Stomach (tissue), 9 donors: Measurements from ENCODE around the gene ARHGEF25. TPM values are rescaled to one million over a fixed set of nuclear protein-coding genes. Genes with fewer than 3 reads are reported as not detected.

Source experiments
- DNase-seq, 2 donors: peaks; one replicate each; pipeline versions ENCODE4 v3.0.0 to v3.0.0-alpha.2; 2013 to 2019
- H3K27ac ChIP-seq, 5 donors: fragments of 200-600 bp in 4 of 5; sonication (generic) in 4 of 5; one replicate each; pipeline ENCODE4 v1.5.1; 2013 to 2019; ENCODE audit warnings: mild to moderate bottlenecking in 1 of 5, moderate library complexity in 1 of 5
- H3K27me3 ChIP-seq, 3 donors: fragments of 200-600 bp; sonication (generic); one replicate each; pipeline ENCODE4 v1.5.1; 2017 to 2019; ENCODE audit warnings: mixed run types in 1 of 3
- H3K36me3 ChIP-seq, 4 donors: fragments of 200-600 bp; sonication (generic); 1 replicate in 3 of 4; 2 replicates in 1 of 4; pipeline ENCODE4 v1.5.1; 2016 to 2019
- H3K4me1 ChIP-seq, 4 donors: fragments of 200-600 bp; sonication (generic); one replicate each; pipeline ENCODE4 v1.5.1; 2016 to 2019
- H3K4me3 ChIP-seq, 4 donors: fragments of 200-600 bp; sonication (generic) in 3 of 4; one replicate each; pipeline ENCODE4 v1.5.1; 2016 to 2019; ENCODE audit warnings: mild to moderate bottlenecking in 1 of 4
- H3K9me3 ChIP-seq, 4 donors: fragments of 200-600 bp; sonication (generic); one replicate each; pipeline ENCODE4 v1.5.1; 2016 to 2019
- EP300 ChIP-seq: sonication (generic); formaldehyde crosslinking; IDR thresholded peaks from one replicate; pipeline ENCODE4 v1.6.1; 2017; ENCODE audit warnings: antibody characterized with exemption
- POLR2A ChIP-seq, 4 donors: fragments of 450-650 bp; IDR thresholded peaks; one replicate each; pipeline ENCODE4 v1.6.1; 2016; ENCODE audit warnings: antibody characterized with exemption in 4 of 4, control low read depth in 2 of 4, mild to moderate bottlenecking in 1 of 4, moderate library complexity in 1 of 4
- POLR2AphosphoS5 ChIP-seq, 3 donors: sonication (generic); formaldehyde crosslinking; IDR thresholded peaks; one replicate each; pipeline ENCODE4 v1.6.1; 2016; ENCODE audit warnings: antibody characterized with exemption in 3 of 3
- WGBS, 5 donors: extraction: QIAGEN DNeasy Blood & Tissue Kit in 3 of 5; methylation state at CpG; one replicate each; pipeline versions ENCODE4 v1.1.5 to v1.1.7; 2013 to 2018; 5-methylcytosine and 5-hydroxymethylcytosine counted together
- intact Hi-C: fragments of 100-400 bp; cut with DNase I; formaldehyde crosslinking; loops from one replicate; pipeline ENCODE4 v1.15.1; 2023; ENCODE audit warnings: low total_unique reads
- polyA plus RNA-seq, 3 donors: library from polyadenylated mRNA; stranded (reverse); fragments of 200-250 nt; gene quantifications; one replicate each; pipeline ENCODE4 v1.2.3, GENCODE V29; 2013
- total RNA-seq, 5 donors: library from RNA; depleted of rRNA; stranded (reverse); fragments of >200 nt; gene quantifications; one replicate each; pipeline versions ENCODE4 v1.1.0 to v1.2.3, GENCODE V29; 2014 to 2016
- TF ChIP-seq, protein P1 (sequence below), 7 experiments: fragments of 450-650 bp in 4 of 7; fragments of 200-600 bp in 3 of 7; sonication (generic) in 3 of 7; IDR thresholded peaks; one replicate each; pipeline ENCODE4 v1.5.1; 2016 to 2019; ENCODE audit warnings: antibody characterized with exemption in 7 of 7, control low read depth in 2 of 7, mild to moderate bottlenecking in 1 of 7
- donor health status: healthy with polysubstance abuse.
- donor health status: Bipolar disorder and iron deficiency.
- donor health status: healthy.

Gene ARHGEF25
- total and polyA plus RNA-seq, 8 donors: 18.7 to 220 (median 30.4) TPM

DNA sequence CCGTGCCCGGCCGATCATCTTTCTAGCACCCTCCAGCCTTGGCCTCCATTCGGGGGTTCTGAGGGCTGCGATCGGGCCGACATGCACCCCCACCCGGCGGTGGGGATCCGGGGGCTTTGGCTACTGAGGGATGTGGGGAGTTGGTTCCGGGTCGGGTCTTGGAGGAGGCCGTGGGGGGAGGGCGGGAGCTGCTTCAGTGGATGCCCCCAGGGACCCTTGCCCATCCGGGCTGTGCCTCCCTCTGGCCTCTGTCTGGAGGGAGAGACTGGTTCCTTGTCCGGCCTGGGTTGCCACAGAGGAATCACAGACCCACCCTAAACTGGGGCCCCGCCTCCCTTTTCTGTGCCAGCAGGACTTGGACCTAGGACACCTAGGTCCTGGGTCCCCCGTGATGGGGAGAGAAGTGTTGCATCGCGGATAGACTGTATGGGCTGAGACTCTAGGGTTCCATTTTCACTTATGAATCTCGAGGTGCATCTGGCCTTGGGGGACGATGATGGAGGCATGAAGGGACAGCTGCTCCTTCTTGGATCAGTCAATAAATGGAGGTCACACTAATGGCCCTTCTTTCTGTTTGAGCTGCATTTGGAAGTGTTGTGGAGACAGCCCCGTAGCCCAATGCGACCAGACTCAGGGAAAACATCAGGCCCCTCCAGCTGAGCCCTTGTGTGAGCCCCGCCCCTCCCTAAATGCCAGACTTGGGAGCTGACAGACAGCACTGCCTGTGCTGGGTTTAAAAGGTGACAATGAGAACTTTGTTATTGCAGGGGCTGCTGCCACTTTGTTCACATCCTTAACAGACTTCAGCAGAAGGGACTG lies 6.0 kb upstream of the ARHGEF25 start:
- intact Hi-C loops: no loop called here
- Histone ChIP-seq H3K27ac (peak overlapping the region; percentile 68 to 95 (median 90)), H3K27me3 (peaks cover 0 to 21% (median 2%) of the 10 kb centered on the region in 3 donors), H3K9me3 (no peaks in the 10 kb centered on the region), H3K36me3 (peaks cover 14 to 56% (median 49%) of the 10 kb centered on the region in 4 donors), H3K4me3 (peak overlapping the region; percentile 79 to 89 (median 84)), H3K4me1 (peaks cover 11 to 50% (median 34%) of the 10 kb centered on the region in 4 donors)
- WGBS, 5 donors: 10 to 18% (median 11%) methylated on average over 13 to 25 of the region's 25 CpGs
- TF ChIP-seq EP300 (no peak), POLR2AphosphoS5 (IDR thresholded peaks at IDR 0.05) (peak in 1 of 3 donors; percentile 7)
- DNase-seq: peak in 1 of 2 donors; percentile 55

DNA sequence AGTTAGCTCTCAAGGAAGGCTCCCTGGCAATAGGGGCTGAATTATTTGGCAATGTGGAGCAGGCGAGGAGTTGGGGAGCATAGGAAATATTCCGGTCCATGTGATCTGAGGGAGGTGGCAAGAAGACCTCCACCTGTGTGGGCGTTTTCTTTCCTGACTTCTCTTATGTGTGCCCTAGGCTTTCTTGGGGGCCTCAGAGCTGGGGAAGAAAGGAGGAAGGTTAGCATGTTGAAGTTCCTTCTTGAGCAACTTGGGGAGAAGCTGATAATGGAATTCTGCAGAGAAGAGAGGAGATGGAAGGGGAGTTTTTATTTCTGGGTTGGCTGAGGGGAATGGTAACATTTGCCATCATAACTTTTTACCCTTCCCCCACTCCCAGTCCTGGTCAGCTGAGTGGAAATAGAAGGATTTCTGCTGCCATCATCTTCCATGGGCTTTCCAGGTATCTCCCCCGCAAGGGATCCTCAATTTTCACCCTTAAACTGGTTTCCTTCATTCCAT lies 5.4 kb upstream of the ARHGEF25 start:
- peaks cover 0 to 27% (median 8%) of the 10 kb centered on the region in 3 donors for H3K27me3 ChIP-seq
- intact Hi-C loops: no loop called here
- peaks cover 14 to 56% (median 41%) of the 10 kb centered on the region in 4 donors for H3K4me1 ChIP-seq
- DNase-seq: no peak
- 61 to 85% (median 73%) methylated on average over 4 of the region's 4 CpGs for WGBS, 5 donors
- H3K4me3 ChIP-seq: peak overlapping the region; percentile 79 to 89 (median 84)
- no peaks in the 10 kb centered on the region for H3K9me3 ChIP-seq
- TF ChIP-seq EP300 (no peak), POLR2A (IDR thresholded peaks at IDR 0.05) (no peak), POLR2AphosphoS5 (IDR thresholded peaks at IDR 0.05) (no peak)
- TF ChIP-seq, protein P1, sequence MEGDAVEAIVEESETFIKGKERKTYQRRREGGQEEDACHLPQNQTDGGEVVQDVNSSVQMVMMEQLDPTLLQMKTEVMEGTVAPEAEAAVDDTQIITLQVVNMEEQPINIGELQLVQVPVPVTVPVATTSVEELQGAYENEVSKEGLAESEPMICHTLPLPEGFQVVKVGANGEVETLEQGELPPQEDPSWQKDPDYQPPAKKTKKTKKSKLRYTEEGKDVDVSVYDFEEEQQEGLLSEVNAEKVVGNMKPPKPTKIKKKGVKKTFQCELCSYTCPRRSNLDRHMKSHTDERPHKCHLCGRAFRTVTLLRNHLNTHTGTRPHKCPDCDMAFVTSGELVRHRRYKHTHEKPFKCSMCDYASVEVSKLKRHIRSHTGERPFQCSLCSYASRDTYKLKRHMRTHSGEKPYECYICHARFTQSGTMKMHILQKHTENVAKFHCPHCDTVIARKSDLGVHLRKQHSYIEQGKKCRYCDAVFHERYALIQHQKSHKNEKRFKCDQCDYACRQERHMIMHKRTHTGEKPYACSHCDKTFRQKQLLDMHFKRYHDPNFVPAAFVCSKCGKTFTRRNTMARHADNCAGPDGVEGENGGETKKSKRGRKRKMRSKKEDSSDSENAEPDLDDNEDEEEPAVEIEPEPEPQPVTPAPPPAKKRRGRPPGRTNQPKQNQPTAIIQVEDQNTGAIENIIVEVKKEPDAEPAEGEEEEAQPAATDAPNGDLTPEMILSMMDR (IDR thresholded peaks at IDR 0.05): no peak
- H3K36me3 ChIP-seq: peaks cover 12 to 49% (median 43%) of the 10 kb centered on the region in 4 donors
- peak overlapping the region; percentile 4 to 95 (median 90) for H3K27ac ChIP-seq

DNA sequence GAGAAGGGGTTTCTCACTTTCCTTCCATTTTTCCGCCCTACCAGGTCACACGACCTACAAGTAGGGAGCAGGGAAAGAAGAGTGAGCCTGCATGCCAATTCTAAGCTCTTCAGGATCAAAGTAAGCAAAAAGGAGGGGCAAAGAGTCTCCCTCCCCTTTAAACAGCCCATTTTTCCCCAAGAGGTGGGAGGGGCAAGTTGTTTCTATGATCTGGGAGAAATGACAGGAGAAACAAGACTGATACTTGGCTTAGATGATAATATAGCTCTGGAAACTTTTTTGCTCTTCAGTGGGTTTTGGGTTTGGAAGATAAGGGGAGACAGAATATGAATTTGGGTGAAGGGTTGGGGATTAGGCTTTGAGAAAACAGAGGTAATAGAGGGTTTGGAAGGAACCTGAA lies 4.8 kb upstream of the ARHGEF25 start:
- intact Hi-C loops: no loop called here
- Histone ChIP-seq H3K27ac (peak overlapping the region in 1 of 5 donors; percentile 95), H3K27me3 (peaks cover 0 to 33% (median 14%) of the 10 kb centered on the region in 3 donors), H3K4me3 (no peak overlapping the region), H3K4me1 (peaks cover 17 to 62% (median 46%) of the 10 kb centered on the region in 4 donors), H3K9me3 (no peaks in the 10 kb centered on the region), H3K36me3 (peaks cover 7 to 44% (median 37%) of the 10 kb centered on the region in 4 donors)
- no peak for DNase-seq
- 55 to 81% (median 75%) methylated on average over 2 of the region's 2 CpGs for WGBS, 5 donors
- TF ChIP-seq POLR2A (IDR thresholded peaks at IDR 0.05) (no peak), EP300 (no peak), POLR2AphosphoS5 (IDR thresholded peaks at IDR 0.05) (no peak)
- TF ChIP-seq, protein P1 (IDR thresholded peaks at IDR 0.05): no peak

DNA sequence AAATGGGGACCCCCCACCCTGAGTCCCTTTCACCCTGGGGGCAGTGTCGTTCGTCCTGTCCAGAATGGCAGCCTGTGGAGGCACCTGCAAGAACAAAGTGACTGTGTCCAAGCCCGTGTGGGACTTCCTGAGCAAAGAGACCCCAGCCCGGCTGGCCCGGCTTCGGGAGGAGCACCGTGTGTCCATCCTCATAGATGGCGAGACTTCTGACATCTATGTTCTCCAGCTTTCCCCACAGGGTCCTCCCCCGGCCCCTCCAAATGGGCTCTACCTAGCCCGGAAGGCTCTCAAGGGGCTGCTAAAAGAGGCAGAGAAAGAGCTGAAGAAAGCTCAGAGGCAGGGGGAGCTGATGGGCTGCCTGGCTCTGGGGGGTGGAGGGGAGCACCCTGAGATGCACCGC lies 4.4 kb upstream of the ARHGEF25 start:
- WGBS, 5 donors: 88 to 96% (median 95%) methylated on average over 10 to 11 of the region's 11 CpGs
- no peak for TF ChIP-seq EP300
- Histone ChIP-seq H3K27ac (no peak overlapping the region), H3K36me3 (peaks cover 3 to 40% (median 33%) of the 10 kb centered on the region in 4 donors), H3K4me1 (peaks cover 21 to 66% (median 50%) of the 10 kb centered on the region in 4 donors), H3K9me3 (no peaks in the 10 kb centered on the region), H3K4me3 (no peak overlapping the region), H3K27me3 (peaks cover 0 to 37% (median 18%) of the 10 kb centered on the region in 3 donors)
- DNase-seq: no peak
- intact Hi-C loops: no loop called here

DNA sequence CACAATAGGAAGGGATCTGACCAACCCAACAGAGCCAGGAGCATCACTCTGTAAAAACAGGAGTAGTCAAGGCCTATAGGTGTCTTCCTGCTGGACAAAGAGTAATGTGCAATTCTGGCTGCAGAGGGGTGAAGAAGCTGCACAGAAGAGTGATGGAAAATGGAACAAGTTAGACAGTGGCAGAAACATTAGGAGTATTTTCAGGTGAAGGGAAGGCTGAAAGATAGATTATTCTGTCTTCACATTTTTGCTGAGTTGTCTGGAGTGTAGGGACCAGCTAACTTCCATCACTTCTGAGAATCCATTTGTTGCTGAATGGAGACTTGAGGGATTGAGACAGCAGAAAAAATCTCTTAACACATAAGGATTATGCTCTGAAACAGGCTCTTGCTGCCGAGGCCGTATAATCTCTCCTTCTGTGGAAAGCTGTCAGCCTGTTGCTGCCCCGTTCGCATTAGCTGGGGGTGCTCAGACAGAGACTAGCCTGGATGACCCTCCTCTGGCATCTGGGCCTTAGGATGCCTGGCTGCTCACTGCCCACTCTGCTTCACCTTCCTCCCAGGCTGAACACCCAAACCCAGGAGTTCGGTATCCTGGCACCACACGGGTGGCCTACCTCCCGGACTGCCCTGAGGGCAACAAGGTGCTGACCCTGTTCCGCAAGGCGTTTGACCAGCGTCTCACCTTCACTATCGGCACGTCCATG lies 3.1 kb upstream of the ARHGEF25 start:
- intact Hi-C loops: no loop called here
- H3K36me3 ChIP-seq: peaks cover 0 to 35% (median 25%) of the 10 kb centered on the region in 4 donors
- TF ChIP-seq, protein P1 (IDR thresholded peaks at IDR 0.05): no peak
- no peak for TF ChIP-seq EP300
- no peak for TF ChIP-seq POLR2AphosphoS5 (IDR thresholded peaks at IDR 0.05)
- TF ChIP-seq POLR2A (IDR thresholded peaks at IDR 0.05): no peak
- H3K27me3 ChIP-seq: peaks cover 0 to 50% (median 28%) of the 10 kb centered on the region in 3 donors
- H3K9me3 ChIP-seq: no peaks in the 10 kb centered on the region
- WGBS, 5 donors: 70 to 84% (median 81%) methylated on average over 12 of the region's 12 CpGs
- no peak overlapping the region for H3K4me3 ChIP-seq
- H3K4me1 ChIP-seq: peaks cover 25 to 79% (median 58%) of the 10 kb centered on the region in 4 donors
- no peak for DNase-seq
- H3K27ac ChIP-seq: peak overlapping the region in 1 of 5 donors; percentile 91
